ENCODE data around the gene POLE2.
A peak's percentile ranks its signal among the peaks of the same experiment; 100 is the strongest.
"Not testable (repeated sequence)": the region's sequence is repeated elsewhere in the genome, so short reads cannot be mapped to it uniquely, and the experiment has no call there.

POLE2 gene

DNA sequence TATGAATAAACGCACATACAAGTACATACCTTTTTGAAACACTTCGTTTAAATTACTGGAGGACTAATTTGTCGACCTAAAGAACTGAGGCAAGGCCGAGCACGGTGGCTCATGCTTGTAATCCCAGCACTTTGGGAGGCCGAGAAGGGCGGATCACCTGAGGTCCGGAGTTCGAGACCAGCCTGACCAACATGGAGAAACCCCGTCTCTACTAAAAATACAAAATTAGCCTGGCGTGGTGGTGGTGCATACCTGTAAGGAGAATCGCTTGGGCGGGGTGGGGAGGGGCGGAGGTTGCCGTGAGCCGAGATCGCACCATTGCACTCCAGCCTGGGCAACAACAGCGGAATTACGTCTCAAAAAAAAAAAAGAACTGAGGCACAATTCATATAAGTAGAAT is 68.7 kb downstream of the POLE2 start:
- DNase-seq, result not testable (repeated sequence)

DNA sequence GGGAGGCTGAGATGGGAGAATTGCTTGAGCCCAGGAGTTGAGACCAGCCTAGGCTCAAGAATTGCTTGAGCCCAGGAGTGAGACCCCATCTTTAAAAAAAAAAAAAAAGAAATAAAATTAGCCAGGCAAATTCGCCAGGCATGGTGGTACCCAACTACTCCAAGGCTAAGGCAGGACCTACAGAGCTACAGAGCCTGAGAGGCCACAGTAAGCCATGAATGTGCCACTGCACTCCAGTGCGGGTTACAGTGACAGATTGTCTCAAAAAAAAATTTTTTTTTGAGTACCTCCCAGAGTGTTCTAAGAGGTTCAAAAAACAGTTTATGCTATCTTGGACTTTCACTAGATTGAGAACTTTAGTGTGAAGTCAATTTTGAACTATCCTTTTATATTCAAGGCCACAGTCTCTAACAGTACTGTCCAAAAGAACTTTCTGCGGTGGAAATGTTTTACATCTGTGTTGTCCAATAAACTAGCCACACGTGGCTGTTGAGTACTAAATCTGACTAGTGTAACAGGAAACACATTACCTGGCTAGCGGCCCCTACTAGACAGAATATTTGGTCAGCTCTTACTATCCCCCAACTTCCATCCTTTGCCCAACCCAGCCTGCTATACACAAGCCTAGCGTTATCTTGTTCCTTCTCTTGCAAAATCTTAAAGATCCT is 70.0 kb downstream of the POLE2 start:
- DNase-seq, result no peak

DNA sequence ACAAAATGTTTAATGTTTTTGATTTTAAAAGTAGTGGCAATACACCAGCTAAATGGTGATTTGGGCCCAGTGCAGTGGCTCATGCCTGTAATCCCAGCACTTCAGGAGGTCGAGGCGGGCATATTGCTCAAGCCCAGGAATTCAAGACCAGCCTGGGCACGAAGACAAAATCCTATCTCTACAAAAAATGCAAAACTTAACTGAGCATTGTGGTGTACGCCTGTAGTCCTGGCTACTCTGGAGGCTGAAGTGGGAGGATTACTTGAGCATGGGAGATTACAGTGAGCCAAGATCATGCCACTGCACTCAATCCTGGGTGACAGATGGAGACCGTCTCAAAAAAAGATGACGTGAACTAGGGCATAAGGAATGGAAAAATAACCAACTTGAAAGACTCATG is 72.2 kb downstream of the POLE2 start:
- no peak for DNase-seq

DNA sequence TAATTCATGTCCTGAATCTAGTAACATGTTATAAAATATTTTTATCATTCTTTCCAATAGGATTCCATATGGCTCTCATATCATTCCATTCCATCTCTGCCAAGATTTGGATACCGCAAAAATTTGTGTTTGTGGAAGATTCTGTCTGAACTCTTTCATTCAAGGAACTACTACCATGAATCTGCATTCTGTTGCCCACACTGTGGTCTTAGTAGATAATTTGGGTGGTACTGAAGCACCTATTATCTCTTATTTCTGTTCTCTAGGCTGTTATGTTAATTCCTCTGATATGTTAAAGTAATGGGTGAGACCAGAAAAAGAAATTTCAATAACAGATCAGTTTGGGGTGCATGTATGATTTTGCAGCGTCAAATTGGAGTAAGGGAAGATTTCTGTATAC is 73.8 kb downstream of the POLE2 start:
- no peak for DNase-seq

DNA sequence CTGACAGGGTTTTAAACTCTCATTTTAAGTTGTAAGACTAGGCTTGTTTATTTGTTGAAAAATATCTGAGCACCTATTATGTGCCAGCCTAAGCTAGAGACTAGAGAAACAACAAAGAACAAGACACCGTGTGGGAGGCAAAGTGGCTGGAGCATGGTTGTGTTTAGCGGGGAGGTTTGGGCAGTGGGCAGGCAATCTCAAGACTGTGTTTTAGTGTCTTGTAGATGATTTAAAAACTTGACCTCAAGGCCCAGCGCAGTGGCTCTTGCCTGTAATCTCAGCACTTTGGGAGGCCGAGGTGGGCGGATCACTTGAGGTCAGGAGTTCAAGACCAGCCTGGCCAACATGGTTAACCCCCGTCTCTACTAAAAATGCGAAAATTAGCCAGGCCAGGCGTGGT is 75.3 kb downstream of the POLE2 start:
- no peak for DNase-seq

DNA sequence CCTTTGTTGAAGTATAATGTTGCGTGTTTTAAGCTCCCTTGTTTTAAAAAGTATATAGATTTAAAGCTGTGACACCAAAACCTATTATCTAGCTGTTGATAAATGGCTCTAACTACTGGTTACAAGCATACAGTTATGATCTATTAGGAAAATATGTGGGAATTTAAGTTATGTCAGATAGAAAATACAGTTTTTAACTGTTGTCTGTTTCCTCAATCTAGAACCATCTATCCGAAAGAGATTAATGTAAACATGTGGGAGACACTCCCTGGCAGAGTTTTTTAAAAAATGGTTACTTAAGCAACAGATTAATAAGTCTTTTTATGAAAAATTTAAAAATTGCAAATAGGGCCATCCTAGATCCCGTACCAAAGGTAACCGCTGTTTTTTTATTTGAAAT is 75.8 kb downstream of the POLE2 start:
- no peak for DNase-seq

DNA sequence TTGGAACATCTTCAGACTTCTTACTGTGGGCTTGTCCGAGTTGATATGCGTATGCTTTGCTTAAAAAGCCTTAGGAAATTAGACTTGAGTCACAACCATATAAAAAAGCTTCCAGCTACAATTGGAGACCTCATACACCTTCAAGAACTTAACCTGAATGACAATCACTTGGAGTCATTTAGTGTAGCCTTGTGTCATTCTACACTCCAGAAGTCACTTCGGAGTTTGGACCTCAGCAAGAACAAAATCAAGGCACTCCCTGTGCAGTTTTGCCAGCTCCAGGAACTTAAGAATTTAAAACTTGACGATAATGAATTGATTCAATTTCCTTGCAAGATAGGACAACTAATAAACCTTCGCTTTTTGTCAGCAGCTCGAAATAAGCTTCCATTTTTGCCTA is 80.4 kb downstream of the POLE2 start:
- DNase-seq, result no peak

DNA sequence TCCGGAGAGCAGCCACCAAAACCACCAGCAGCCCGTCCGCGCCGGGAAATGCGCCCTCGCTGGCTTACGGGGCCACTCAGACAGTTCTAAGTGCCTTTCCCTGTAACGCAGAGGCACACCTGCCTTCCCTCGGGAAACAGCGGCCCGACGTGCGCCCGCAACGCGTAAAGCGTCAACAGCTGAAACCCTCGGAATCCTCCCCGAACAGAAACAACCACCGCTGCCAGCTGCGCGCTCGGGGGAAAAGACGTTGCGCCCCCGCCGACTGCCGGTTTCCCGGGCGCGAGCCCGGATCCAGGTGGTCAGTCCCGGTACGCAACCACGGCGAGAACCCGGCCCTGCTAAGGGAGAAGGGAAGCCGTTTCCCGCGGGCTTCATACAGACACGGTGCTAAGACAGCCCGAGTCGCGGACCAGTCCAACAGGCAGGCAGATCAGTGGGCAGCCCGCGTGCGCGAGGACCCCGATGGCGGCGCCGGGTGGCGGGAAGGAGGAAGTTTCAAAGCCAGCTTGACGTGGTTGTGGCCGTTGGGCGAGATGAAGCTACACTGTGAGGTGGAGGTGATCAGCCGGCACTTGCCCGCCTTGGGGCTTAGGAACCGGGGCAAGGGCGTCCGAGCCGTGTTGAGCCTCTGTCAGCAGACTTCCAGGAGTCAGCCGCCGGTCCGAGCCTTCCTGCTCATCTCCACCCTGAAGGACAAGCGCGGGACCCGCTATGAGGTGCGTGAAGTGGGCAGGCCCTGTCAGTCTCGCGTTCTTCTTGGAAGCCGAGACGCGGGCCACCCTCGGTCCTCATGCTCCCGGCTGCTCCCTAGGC is 89.3 kb downstream of the POLE2 start, which contains the start of gene LRR1:
Gene LRR1 (plus strand): TSS at position 456 of the 816 bp plus-strand sequence. CDS start 81 bp downstream, at position 537.
- DNase-seq, result peak; percentile 88

DNA sequence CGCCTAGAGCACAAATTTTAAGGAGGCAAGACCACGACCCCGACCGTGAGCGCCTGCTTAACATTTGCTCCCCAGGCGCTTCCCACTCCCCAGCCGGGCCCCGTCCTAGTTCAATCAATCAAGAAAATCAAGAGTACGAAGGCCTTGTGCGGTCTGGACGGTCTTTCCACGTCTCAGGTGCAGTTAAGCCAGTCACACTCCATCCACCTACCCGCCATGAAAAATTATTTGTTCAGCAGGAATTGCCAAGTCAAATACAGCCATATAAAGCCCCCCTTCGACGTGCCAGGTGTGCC is 89.9 kb downstream of the POLE2 start:
- DNase-seq, result no peak

DNA sequence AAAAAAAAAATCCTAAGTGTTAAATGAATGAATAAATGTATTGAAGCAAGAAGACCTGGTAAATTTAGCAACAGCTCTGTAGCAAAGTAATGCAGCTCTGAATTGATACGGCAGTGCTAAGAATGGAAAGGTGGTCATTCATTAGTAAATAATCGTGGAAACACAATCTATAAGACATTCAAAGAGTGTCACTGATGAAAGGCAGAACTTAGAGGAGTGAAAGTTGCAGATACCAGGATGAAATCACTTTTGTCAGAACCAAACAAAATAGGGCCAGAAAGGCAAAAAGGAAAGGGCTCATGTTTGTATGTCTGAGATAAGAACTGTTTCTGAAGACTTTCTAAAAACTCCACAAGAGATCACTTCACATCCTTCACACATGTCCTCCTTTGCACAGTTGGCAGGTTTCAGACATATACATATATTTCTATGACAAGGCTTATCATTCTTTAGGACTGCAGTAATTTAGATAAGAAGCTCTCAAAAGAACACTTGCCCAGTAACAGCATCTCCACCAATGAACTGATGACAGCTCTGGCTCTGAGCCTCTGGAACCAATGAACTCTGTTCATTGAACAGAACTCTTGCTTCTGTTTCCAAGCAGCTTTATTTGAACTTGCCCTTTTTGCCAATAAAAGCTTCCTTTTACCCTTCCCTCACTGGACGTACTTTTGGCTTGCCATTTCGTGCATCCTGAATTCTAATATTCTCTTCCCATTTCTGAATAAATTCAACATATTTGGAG is 93.5 kb downstream of the POLE2 start:
- DNase-seq, result no peak
